Loucy (cell line): Measurements from ENCODE around the gene CD38.

Experiments used
- H2AFZ ChIP-seq: fragments of 200-600 bp; sonication (generic); 2 replicates; pipeline ENCODE4 v1.6.0; 2016; ENCODE audit warnings: antibody characterized with exemption, mild to moderate bottlenecking, low read length, moderate library complexity
- H3F3A ChIP-seq: fragments of 200-600 bp; 2 replicates; pipeline ENCODE4 v1.6.0; 2016; ENCODE audit warnings: antibody characterized with exemption, low read depth, mild to moderate bottlenecking
- H3K27me3 ChIP-seq: fragments of 200-600 bp; sonication (generic); 2 replicates; pipeline ENCODE4 v1.6.1; 2014; ENCODE audit warnings: low read length, mild to moderate bottlenecking; ENCODE audit not compliant: insufficient read depth, poor library complexity, severe bottlenecking
- H3K36me3 ChIP-seq: fragments of 200-600 bp; sonication (generic); 2 replicates; pipeline ENCODE4 v1.6.1; 2016; ENCODE audit warnings: low read length; ENCODE audit not compliant: insufficient read depth
- H3K4me1 ChIP-seq: fragments of 200-600 bp; sonication (generic); 2 replicates; pipeline ENCODE4 v1.5.1; 2014; ENCODE audit warnings: low read length, mild to moderate bottlenecking; ENCODE audit not compliant: insufficient read depth, poor library complexity, severe bottlenecking
- H3K4me2 ChIP-seq: fragments of 200-600 bp; sonication (generic); 2 replicates; pipeline ENCODE4 v1.6.0; 2014; ENCODE audit warnings: antibody characterized with exemption, low read length, low read depth, mild to moderate bottlenecking; ENCODE audit not compliant: poor library complexity, severe bottlenecking
- H3K4me3 ChIP-seq: fragments of 200-600 bp; sonication (generic); 2 replicates; pipeline ENCODE4 v1.5.1; 2014; ENCODE audit warnings: low read length, mild to moderate bottlenecking, mixed read lengths; ENCODE audit not compliant: poor library complexity, severe bottlenecking
- H3K79me2 ChIP-seq: fragments of 200-600 bp; sonication (generic); 2 replicates; pipeline ENCODE4 v1.6.1; 2014; ENCODE audit warnings: low read length; ENCODE audit not compliant: insufficient read depth
- H3K9ac ChIP-seq: fragments of 200-600 bp; sonication (generic); 2 replicates; pipeline ENCODE4 v1.6.0; 2014; ENCODE audit warnings: mild to moderate bottlenecking, low read depth, low read length, moderate library complexity; ENCODE audit not compliant: poor library complexity, severe bottlenecking
- H3K9me2 ChIP-seq: fragments of 200-600 bp; sonication (generic); replicated peaks from 2 replicates; pipeline ENCODE4 v1.6.1; 2016; ENCODE audit warnings: low read depth, low read length, mixed read lengths
- H3K9me3 ChIP-seq: fragments of 200-600 bp; sonication (generic); 2 replicates; pipeline ENCODE4 v1.6.1; 2014; ENCODE audit warnings: mild to moderate bottlenecking, antibody characterized with exemption, low read length, low read depth; ENCODE audit not compliant: insufficient read depth
- H4K20me1 ChIP-seq: fragments of 200-600 bp; sonication (generic); 2 replicates; pipeline ENCODE4 v1.6.0; 2014; ENCODE audit warnings: antibody characterized with exemption, low read length, mild to moderate bottlenecking; ENCODE audit not compliant: insufficient read depth, poor library complexity, severe bottlenecking
- EZH2phosphoT487 ChIP-seq: fragments of 200-600 bp; IDR thresholded peaks from 2 replicates; pipeline ENCODE4 v1.6.1; 2018; ENCODE audit warnings: antibody characterized with exemption, mild to moderate bottlenecking, moderate library complexity, borderline replicate concordance
- TF ChIP-seq, protein P1 (sequence below): fragments of 200-600 bp; sonication (generic); conservative IDR thresholded peaks from 2 replicates; pipeline ENCODE4 v1.5.1; 2014; ENCODE audit warnings: mild to moderate bottlenecking, antibody characterized with exemption, low read length

Gene CD38

DNA sequence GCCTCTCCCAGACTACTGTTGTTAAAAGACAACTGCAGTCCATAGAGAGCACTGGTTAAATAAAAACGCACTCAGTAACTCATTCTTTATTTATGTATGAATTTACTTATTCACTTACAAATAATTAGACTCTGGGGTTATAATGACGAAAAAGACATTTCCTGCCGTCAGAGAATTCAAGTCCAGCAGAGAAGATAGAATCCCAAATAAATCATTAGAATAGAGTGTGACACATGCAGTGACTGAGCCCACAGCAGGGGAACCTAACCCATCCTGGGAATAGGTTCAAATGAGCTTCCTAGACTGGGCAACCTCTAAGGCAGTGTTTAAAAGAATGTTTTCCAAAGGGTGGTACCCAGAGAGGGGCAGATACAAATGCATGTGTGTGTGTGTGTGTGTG is 106.5 kb downstream of the CD38 start:
- Histone ChIP-seq H2AFZ (no peak overlapping the region), H3K4me2 (no peak overlapping the region), H4K20me1 (no peaks in the 10 kb centered on the region), H3K27me3 (no peaks in the 10 kb centered on the region), H3K4me3 (no peak overlapping the region), H3K9me3 (no peaks in the 10 kb centered on the region), H3K9ac (no peak overlapping the region), H3K79me2 (no peaks in the 10 kb centered on the region), H3F3A (no peaks in the 10 kb centered on the region), H3K9me2 (no peaks in the 10 kb centered on the region), H3K4me1 (no peaks in the 10 kb centered on the region), H3K36me3 (no peaks in the 10 kb centered on the region)
- TF ChIP-seq EZH2phosphoT487 = no peak
- TF ChIP-seq, protein P1, sequence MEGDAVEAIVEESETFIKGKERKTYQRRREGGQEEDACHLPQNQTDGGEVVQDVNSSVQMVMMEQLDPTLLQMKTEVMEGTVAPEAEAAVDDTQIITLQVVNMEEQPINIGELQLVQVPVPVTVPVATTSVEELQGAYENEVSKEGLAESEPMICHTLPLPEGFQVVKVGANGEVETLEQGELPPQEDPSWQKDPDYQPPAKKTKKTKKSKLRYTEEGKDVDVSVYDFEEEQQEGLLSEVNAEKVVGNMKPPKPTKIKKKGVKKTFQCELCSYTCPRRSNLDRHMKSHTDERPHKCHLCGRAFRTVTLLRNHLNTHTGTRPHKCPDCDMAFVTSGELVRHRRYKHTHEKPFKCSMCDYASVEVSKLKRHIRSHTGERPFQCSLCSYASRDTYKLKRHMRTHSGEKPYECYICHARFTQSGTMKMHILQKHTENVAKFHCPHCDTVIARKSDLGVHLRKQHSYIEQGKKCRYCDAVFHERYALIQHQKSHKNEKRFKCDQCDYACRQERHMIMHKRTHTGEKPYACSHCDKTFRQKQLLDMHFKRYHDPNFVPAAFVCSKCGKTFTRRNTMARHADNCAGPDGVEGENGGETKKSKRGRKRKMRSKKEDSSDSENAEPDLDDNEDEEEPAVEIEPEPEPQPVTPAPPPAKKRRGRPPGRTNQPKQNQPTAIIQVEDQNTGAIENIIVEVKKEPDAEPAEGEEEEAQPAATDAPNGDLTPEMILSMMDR = no peak

DNA sequence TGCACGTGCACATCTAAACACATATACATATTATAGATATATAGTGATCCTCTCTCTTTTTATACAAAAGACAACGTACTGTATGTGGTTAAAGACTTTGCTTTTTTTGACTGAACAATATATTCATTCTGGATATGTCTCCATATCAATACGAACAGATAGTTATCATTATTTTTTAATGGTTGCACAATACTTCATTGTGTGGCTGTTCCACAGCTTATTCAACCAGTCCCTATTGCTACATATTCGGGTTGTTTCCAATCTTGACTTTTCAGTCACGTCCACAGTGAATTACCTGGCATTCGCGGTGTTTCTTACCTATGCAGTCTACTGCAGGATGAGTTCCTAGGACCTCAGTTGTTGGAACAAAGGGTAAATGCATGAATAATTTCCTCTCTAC is 107.3 kb downstream of the CD38 start:
- Histone ChIP-seq H3K4me2 (no peak overlapping the region), H3K9me2 (no peaks in the 10 kb centered on the region), H3K36me3 (no peaks in the 10 kb centered on the region), H3K9ac (no peak overlapping the region), H3K4me3 (no peak overlapping the region), H3K9me3 (no peaks in the 10 kb centered on the region), H3K27me3 (no peaks in the 10 kb centered on the region), H3K79me2 (no peaks in the 10 kb centered on the region), H3K4me1 (no peaks in the 10 kb centered on the region), H3F3A (no peaks in the 10 kb centered on the region), H2AFZ (no peak overlapping the region), H4K20me1 (no peaks in the 10 kb centered on the region)
- TF ChIP-seq, protein P1 = no peak
- TF ChIP-seq EZH2phosphoT487 = no peak

- Histone ChIP-seq H3K79me2 (no peaks in the 10 kb centered on the region), H4K20me1 (no peaks in the 10 kb centered on the region), H3K36me3 (no peaks in the 10 kb centered on the region), H3F3A (no peaks in the 10 kb centered on the region), H3K9me2 (no peaks in the 10 kb centered on the region), H3K4me1 (no peaks in the 10 kb centered on the region), H2AFZ (no peak overlapping the region), H3K9me3 (no peaks in the 10 kb centered on the region), H3K4me3 (no peak overlapping the region), H3K27me3 (no peaks in the 10 kb centered on the region), H3K4me2 (no peak overlapping the region), H3K9ac (no peak overlapping the region)
- TF ChIP-seq, protein P1 = no peak
- no peak for TF ChIP-seq EZH2phosphoT487
These were observed 110.4 kb downstream of the CD38 start for GRCh38 chr4:15888515-15888914.
